HepG2 (cell line): ENCODE data around the gene APOC1. TPM values are rescaled to one million over a fixed set of nuclear protein-coding genes. Genes with fewer than 3 reads are reported as not detected.
"Not testable (repeated sequence)": the region's sequence is repeated elsewhere in the genome, so short reads cannot be mapped to it uniquely, and the experiment has no call there.

ENCODE experiments used
- ATAC-seq: fragments of 200-7000 bp; cut with Tn5 transposase; 3 replicates; pipeline ENCODE4 v1.9.1; 2020; ENCODE audit warnings: mild to moderate bottlenecking, moderate library complexity
- BruUV-seq: library from RNA; stranded (reverse); fragments of 400-500 nt; replicated peaks from 2 replicates; lab custom pipeline; 2021; lab: Mats Ljungman, UMichigan
- CTCF ChIA-PET: fragments of 300-600 bp; formaldehyde crosslinking; extraction: SDS; loops from one replicate; lab custom pipeline; 2021; ENCODE audit warnings: low total read pairs, inconsistent platforms, low intra/inter-chr PET ratio; lab: Yijun Ruan, JAX
- POLR2A ChIA-PET: fragments of 350-600 bp; sonication (Branson Sonifier 250); formaldehyde crosslinking; loops from one replicate; lab custom pipeline; 2020; ENCODE audit warnings: antibody characterized with exemption, inconsistent platforms; lab: Yijun Ruan, JAX
- DNase-seq: peaks from one replicate; pipeline ENCODE4 v3.0.0-alpha.2; 2015; ENCODE audit warnings: low spot score
- FAIRE-seq: peaks from 3 replicates; lab custom pipeline; 2011; peaks lifted over from hg19 to GRCh38; lab: Jason Lieb, UNC
- H2AFZ ChIP-seq: one replicate; pipeline ENCODE4 v1.6.1; 2011; ENCODE audit warnings: low read length, inconsistent platforms
- H3K27ac ChIP-seq: fragments of 300-600 bp; 3 replicates; pipeline ENCODE4 v1.8.0; 2011; ENCODE audit warnings: mixed run types, mild to moderate bottlenecking, mixed read lengths, low read length, inconsistent platforms; ENCODE audit not compliant: insufficient read depth; ENCODE audit errors: extremely low read length
- H3K27me3 ChIP-seq, 2 experiments: fragments of 200-600 bp in 1 of 2; 2 replicates in 1 of 2; 3 replicates in 1 of 2; pipeline versions ENCODE4 v1.6.0 to v1.8.0; 2011; ENCODE audit warnings: low read length in 2 of 2, mild to moderate bottlenecking in 2 of 2, moderate library complexity in 2 of 2, inconsistent platforms in 1 of 2; ENCODE audit not compliant: insufficient read depth in 2 of 2, control insufficient read depth in 1 of 2
- H3K36me3 ChIP-seq, 2 experiments: fragments of 200-600 bp in 1 of 2; replicated peaks in 1 of 2; 2 replicates in 1 of 2; 3 replicates in 1 of 2; pipeline versions ENCODE4 v1.5.1 to v1.8.0; 2011; ENCODE audit warnings: low read length in 2 of 2, inconsistent platforms in 1 of 2; ENCODE audit not compliant: insufficient read depth in 2 of 2, control insufficient read depth in 1 of 2
- H3K4me1 ChIP-seq: 2 replicates; pipeline ENCODE4 v1.5.1; 2012; ENCODE audit warnings: low read length, inconsistent platforms; ENCODE audit not compliant: insufficient read depth
- H3K4me2 ChIP-seq: 2 replicates; pipeline ENCODE4 v1.6.0; 2011; ENCODE audit warnings: low read depth, low read length, inconsistent platforms
- H3K4me3 ChIP-seq, 3 experiments: fragments of 200-600 bp in 1 of 3; sonication (generic), shearing (Covaris generic) in 1 of 3; replicated peaks in 1 of 3; 2 replicates each; pipeline ENCODE4 v1.5.1; 2011 to 2016; ENCODE audit warnings: low read length in 3 of 3, inconsistent platforms in 2 of 3, low read depth in 2 of 3, mild to moderate bottlenecking in 2 of 3, control low read depth in 1 of 3, mixed read lengths in 1 of 3; ENCODE audit not compliant: insufficient read depth in 1 of 3
- H3K79me2 ChIP-seq: one replicate; pipeline ENCODE4 v1.6.1; 2011; ENCODE audit warnings: low read length, inconsistent platforms; ENCODE audit not compliant: insufficient read depth
- H3K9ac ChIP-seq: 2 replicates; pipeline ENCODE4 v1.6.0; 2011; ENCODE audit warnings: mild to moderate bottlenecking, low read depth, low read length, inconsistent platforms; ENCODE audit not compliant: insufficient read depth
- H3K9me3 ChIP-seq: 2 replicates; pipeline ENCODE4 v1.5.1; 2012; ENCODE audit warnings: mild to moderate bottlenecking, low read length
- H4K20me1 ChIP-seq: 2 replicates; pipeline ENCODE4 v1.6.0; 2011; ENCODE audit warnings: inconsistent platforms, mild to moderate bottlenecking, low read length, moderate library complexity; ENCODE audit not compliant: insufficient read depth
- ELF3 ChIP-seq: IDR thresholded peaks from 2 replicates; pipeline ENCODE4 v1.6.1; 2016; ENCODE audit warnings: missing genetic modification reagents, missing compliant biosample characterization
- HOXA5 ChIP-seq: sonication (generic); formaldehyde crosslinking; IDR thresholded peaks from 2 replicates; pipeline ENCODE4 v1.4.0; 2020; ENCODE audit warnings: missing genetic modification reagents
- MEIS2 ChIP-seq: sonication (generic); formaldehyde crosslinking; IDR thresholded peaks from 2 replicates; pipeline ENCODE4 v1.9.0; 2021; ENCODE audit warnings: mild to moderate bottlenecking, missing genetic modification reagents
- NFATC3 ChIP-seq: sonication (generic); formaldehyde crosslinking; IDR thresholded peaks from 2 replicates; pipeline ENCODE4 v1.5.1; 2020; ENCODE audit warnings: mild to moderate bottlenecking, missing genetic modification reagents
- PITX1 ChIP-seq: sonication (generic); formaldehyde crosslinking; IDR thresholded peaks from 2 replicates; pipeline ENCODE4 v1.5.1; 2020; ENCODE audit warnings: mild to moderate bottlenecking, missing genetic modification reagents
- ZMYM4 ChIP-seq: sonication (generic); formaldehyde crosslinking; IDR thresholded peaks from 2 replicates; pipeline ENCODE4 v1.8.1; 2023; ENCODE audit warnings: mild to moderate bottlenecking, missing genetic modification reagents
- ZNF121 ChIP-seq: sonication (generic); formaldehyde crosslinking; IDR thresholded peaks from 2 replicates; pipeline ENCODE4 v1.5.0; 2020; ENCODE audit warnings: mild to moderate bottlenecking, missing genetic modification reagents
- ZNF441 ChIP-seq: sonication (generic); formaldehyde crosslinking; IDR thresholded peaks from 2 replicates; pipeline ENCODE4 v1.7.0; 2021; ENCODE audit warnings: missing genetic modification reagents, borderline replicate concordance
- ZNF589 ChIP-seq: sonication (generic); formaldehyde crosslinking; conservative IDR thresholded peaks from 2 replicates; pipeline ENCODE4 v1.8.0; 2022; ENCODE audit warnings: mild to moderate bottlenecking, moderate library complexity, missing genetic modification reagents
- ZNF792 ChIP-seq: IDR thresholded peaks from 2 replicates; pipeline ENCODE4 v1.6.1; 2016
- WGBS: methylation state at CpG from one replicate; pipeline ENCODE4 v1.1.6; 2017; ENCODE audit warnings: low lambda C conversion rate; 5-methylcytosine and 5-hydroxymethylcytosine counted together
- in situ Hi-C: cut with HindIII; loops from 2 replicates; pipeline ENCODE4 v1.10.0; 2017; ENCODE audit warnings: low pct_unique_long_range_greater_than_20kb; ENCODE audit not compliant: extremely low pct_ligation_motif_present
- intact Hi-C: fragments of 100-400 bp; cut with micrococcal nuclease; formaldehyde crosslinking; loops from one replicate; pipeline ENCODE4 v1.10.0; 2022; ENCODE audit not compliant: unreplicated experiment
- polyA plus RNA-seq, 8 experiments: library from polyadenylated mRNA; depleted of rRNA in 3 of 8; stranded (reverse) in 7 of 8; unstranded in 1 of 8; fragments of >200 nt; fragmentation: Illumina TruSeq in 4 of 8; extraction: Trizol in 4 of 8; gene quantifications; 2 replicates each; pipeline versions ENCODE4 v1.2.1 to v1.2.3, GENCODE V29; 2011 to 2016; ENCODE audit warnings: low read depth in 4 of 8, missing spikeins in 1 of 8, mixed read lengths in 1 of 8; ENCODE audit not compliant: insufficient read depth in 1 of 8
- total RNA-seq, 5 experiments: library from RNA; depleted of rRNA; stranded (reverse); fragments of >200 nt; fragmentation: Illumina TruSeq; extraction: Trizol; gene quantifications; 2 replicates each; pipeline ENCODE4 v1.2.3, GENCODE V29; 2016; ENCODE audit warnings: low read depth in 1 of 5
- TF ChIP-seq, protein P1 (sequence below): IDR thresholded peaks from 2 replicates; pipeline ENCODE4 v1.6.1; 2016; ENCODE audit warnings: missing genetic modification reagents, missing compliant biosample characterization
- TF ChIP-seq, protein P2 (sequence below): sonication (generic); formaldehyde crosslinking; IDR thresholded peaks from 2 replicates; pipeline ENCODE4 v1.5.0; 2020; ENCODE audit warnings: missing genetic modification reagents
- TF ChIP-seq, protein P3 (sequence below): IDR thresholded peaks from 2 replicates; pipeline ENCODE4 v1.6.1; 2016; ENCODE audit warnings: low read depth, borderline replicate concordance
- TF ChIP-seq, protein P4 (sequence below): fragments of 450-650 bp; IDR thresholded peaks from 2 replicates; pipeline ENCODE4 v1.6.1; 2017; ENCODE audit warnings: mild to moderate bottlenecking

The APOC1 gene
- total and polyA plus RNA-seq, 2 of the 13 experiments (the other 11 are each of a cell fraction or from before 2014, with no cell fraction given): 600 to 1,235 TPM

DNA sequence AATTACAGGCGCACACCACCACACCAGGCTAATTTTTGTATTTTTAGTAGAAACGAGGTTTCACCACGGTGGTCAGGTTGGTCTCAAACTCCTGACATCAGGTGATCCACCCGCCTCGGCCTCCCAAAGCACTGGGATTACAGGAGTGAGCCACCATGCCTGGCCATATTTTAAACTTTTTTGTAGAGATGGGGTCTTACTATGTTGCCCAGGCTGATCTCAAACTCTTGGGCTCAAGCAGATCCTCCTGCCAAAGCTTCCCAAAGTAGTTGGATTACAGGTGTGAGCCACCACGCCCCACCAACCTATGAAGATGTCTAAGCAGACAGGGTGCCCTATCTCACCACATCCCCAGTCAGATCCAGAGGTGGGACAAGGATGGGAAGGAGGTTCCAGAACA is 2.5 kb upstream of the APOC1 start:
- DNase-seq: not testable (repeated sequence)

DNA sequence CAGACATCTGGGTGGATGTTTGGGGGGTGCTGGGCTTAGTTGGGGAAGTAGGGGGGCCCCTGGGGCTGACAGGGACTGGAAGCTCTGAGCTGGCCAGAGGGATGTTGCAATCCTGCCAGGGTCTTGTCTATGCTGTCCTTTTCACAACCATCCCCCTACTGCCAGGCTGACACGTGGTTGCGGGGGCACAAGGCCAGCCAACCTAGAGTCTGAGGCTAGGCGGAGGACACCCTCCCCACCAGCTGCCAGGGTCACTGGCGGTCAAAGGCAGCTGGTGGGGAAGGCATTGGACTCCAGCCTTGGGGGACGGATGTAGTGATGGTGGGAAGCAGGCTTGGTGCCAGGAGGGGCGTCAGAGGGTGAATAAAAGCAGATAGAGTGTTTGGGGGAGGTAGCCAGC is 1.6 kb upstream of the APOC1 start:
- peak; percentile 16 for ATAC-seq
- CTCF ChIA-PET: interaction anchor here (4.3 kb wide), 1 partner anchor 39 kb away, joined by 45 read pairs; no protein-coding TSS in a partner anchor
- peak overlapping the region in 1 of 3 experiments; percentile 77; a peak in 2 of 6 replicates for H3K4me3 ChIP-seq
- peak; percentile 57; the same call in 1 of the 2 replicates for TF ChIP-seq ELF3 (CRISPR knock-in tag)
- TF ChIP-seq, protein P1, sequence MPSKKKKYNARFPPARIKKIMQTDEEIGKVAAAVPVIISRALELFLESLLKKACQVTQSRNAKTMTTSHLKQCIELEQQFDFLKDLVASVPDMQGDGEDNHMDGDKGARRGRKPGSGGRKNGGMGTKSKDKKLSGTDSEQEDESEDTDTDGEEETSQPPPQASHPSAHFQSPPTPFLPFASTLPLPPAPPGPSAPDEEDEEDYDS: no peak
- TF ChIP-seq, protein P2, sequence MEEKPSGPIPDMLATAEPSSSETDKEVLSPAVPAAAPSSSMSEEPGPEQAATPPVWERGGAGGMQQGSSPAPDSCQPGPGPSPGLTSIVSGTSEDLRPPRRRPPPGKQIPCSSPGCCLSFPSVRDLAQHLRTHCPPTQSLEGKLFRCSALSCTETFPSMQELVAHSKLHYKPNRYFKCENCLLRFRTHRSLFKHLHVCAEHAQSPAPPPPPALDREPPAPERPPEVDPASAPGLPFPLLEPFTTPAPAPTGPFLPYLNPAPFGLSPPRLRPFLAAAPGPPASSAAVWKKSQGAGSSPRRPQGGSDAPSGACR (CRISPR knock-in tag): 0 out of 2 replicates have a peak, but pooled peaks have one; percentile 60
- peak; percentile 86; the same call in 1 of the 2 replicates for TF ChIP-seq MEIS2
- TF ChIP-seq, protein P3, sequence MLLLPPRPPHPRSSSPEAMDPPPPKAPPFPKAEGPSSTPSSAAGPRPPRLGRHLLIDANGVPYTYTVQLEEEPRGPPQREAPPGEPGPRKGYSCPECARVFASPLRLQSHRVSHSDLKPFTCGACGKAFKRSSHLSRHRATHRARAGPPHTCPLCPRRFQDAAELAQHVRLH: peak; percentile 57; the same call in 1 of the 2 replicates
- TF ChIP-seq PITX1 (CRISPR knock-in tag): peak; percentile 63
- TF ChIP-seq NFATC3 (CRISPR knock-in tag): no peak
- TF ChIP-seq ZMYM4: 0 out of 2 replicates have a peak, but pooled peaks have one; percentile 18
- TF ChIP-seq ZNF792 (CRISPR knock-in tag): 0 out of 2 replicates have a peak, but pooled peaks have one; percentile 49
- no peak for TF ChIP-seq HOXA5 (CRISPR knock-in tag)
- TF ChIP-seq, protein P4, sequence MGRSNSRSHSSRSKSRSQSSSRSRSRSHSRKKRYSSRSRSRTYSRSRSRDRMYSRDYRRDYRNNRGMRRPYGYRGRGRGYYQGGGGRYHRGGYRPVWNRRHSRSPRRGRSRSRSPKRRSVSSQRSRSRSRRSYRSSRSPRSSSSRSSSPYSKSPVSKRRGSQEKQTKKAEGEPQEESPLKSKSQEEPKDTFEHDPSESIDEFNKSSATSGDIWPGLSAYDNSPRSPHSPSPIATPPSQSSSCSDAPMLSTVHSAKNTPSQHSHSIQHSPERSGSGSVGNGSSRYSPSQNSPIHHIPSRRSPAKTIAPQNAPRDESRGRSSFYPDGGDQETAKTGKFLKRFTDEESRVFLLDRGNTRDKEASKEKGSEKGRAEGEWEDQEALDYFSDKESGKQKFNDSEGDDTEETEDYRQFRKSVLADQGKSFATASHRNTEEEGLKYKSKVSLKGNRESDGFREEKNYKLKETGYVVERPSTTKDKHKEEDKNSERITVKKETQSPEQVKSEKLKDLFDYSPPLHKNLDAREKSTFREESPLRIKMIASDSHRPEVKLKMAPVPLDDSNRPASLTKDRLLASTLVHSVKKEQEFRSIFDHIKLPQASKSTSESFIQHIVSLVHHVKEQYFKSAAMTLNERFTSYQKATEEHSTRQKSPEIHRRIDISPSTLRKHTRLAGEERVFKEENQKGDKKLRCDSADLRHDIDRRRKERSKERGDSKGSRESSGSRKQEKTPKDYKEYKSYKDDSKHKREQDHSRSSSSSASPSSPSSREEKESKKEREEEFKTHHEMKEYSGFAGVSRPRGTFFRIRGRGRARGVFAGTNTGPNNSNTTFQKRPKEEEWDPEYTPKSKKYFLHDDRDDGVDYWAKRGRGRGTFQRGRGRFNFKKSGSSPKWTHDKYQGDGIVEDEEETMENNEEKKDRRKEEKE: no peak

More for the DNA sequence above, 2.5 kb upstream of the APOC1 start:
- ChIA-PET CTCF (interaction anchor here (1.2 to 4.3 kb wide), 3 partner anchors 24 to 40 kb away, joined by 3 to 45 read pairs (median 10); no protein-coding TSS in a partner anchor), POLR2A (interaction anchor here (0.9 to 14.7 kb wide), 11 partner anchors 10 to 45 kb away, joined by 4 to 317 read pairs (median 15); partner anchors contain the start of genes APOC2, CLPTM1 and TOMM40)
- TF ChIP-seq ZNF589 (CRISPR knock-in tag) (0 out of 2 replicates have a peak, but pooled peaks have one; percentile 12), ZNF441 (CRISPR knock-in tag) (0 out of 2 replicates have a peak, but pooled peaks have one; percentile 22), ZNF121 (CRISPR knock-in tag) (peak; percentile 90)
- FAIRE-seq, H3K27me3 ChIP-seq, H3K4me3 ChIP-seq, H3K9me3 ChIP-seq, H3K4me2 ChIP-seq, H3K9ac ChIP-seq, BruUV-seq, H2AFZ ChIP-seq, H4K20me1 ChIP-seq, ATAC-seq: not testable (repeated sequence)
- peaks cover 5 to 21% of the 10 kb centered on the region in 2 experiments for H3K36me3 ChIP-seq
- 92% methylated on average over 6 of the region's 6 CpGs for WGBS
- peak overlapping the region; percentile 8 for H3K27ac ChIP-seq
- peaks cover 26% of the 10 kb centered on the region for H3K79me2 ChIP-seq
- H3K4me1 ChIP-seq: peaks cover 70% of the 10 kb centered on the region
- in situ Hi-C loops (loop anchor here (5.0 kb wide), 1 partner anchor 35 kb away; the partner anchor contains the start of gene APOC2), intact Hi-C loops (loop anchor here (1.0 kb wide), 1 partner anchor 39 kb away; no protein-coding TSS in a partner anchor)

More for the DNA sequence above, 1.6 kb upstream of the APOC1 start:
- BruUV-seq: no TSS peak
- intact Hi-C loops: no loop called here
- FAIRE-seq: peak; percentile 91
- H2AFZ ChIP-seq: no peak overlapping the region
- H3K4me2 ChIP-seq: peak overlapping the region; percentile 74
- WGBS: 3% methylated on average over 5 of the region's 6 CpGs
- H3K4me1 ChIP-seq: peaks cover 66% of the 10 kb centered on the region
- peaks cover 3 to 12% of the 10 kb centered on the region in 2 experiments; a peak in 4 of 5 replicates for H3K36me3 ChIP-seq
- no peaks in the 10 kb centered on the region for H3K27me3 ChIP-seq
- POLR2A ChIA-PET: interaction anchor here (0.6 to 14.7 kb wide), 13 partner anchors 8 to 44 kb away, joined by 3 to 317 read pairs (median 7); partner anchors contain the start of genes APOC2, APOE, CLPTM1 and TOMM40
- peak; percentile 72 for DNase-seq
- H3K9me3 ChIP-seq: no peaks in the 10 kb centered on the region
- H4K20me1 ChIP-seq: peaks cover under 1% of the 10 kb centered on the region; the same call in 1 of the 2 replicates
- peaks cover 20% of the 10 kb centered on the region for H3K79me2 ChIP-seq
- H3K9ac ChIP-seq: peak overlapping the region; percentile 84; the same call in 1 of the 2 replicates
- in situ Hi-C loops: loop anchor here (5.0 kb wide), 1 partner anchor 34 kb away; the partner anchor contains the start of gene APOC2
- H3K27ac ChIP-seq: peak overlapping the region; percentile 88
